ENCODE results near the gene SMYD4.
"Not testable (repeated sequence)": the region's sequence is repeated elsewhere in the genome, so short reads cannot be mapped to it uniquely, and the experiment has no call there.

The SMYD4 gene

DNA sequence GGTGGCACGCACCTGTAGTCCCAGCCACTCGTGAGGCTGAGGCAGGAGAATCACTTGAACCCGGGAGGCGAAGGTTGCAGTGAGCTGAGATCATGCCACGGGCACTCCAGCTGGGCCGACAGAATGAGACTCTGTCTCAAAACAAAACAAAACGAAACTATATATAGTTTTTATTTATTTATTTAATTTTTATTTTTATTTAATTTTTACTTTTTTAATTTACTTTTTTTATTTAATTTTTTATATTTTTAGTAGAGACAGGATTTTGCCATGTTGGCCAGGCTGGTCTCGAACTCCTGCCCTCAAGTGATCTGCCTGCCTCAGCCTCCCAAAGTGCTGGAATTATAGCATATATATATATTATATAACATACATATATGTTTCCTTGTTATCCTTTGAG lies 26.8 kb upstream of the SMYD4 start:
- H3K36me3 ChIP-seq (replicated peaks), result peaks cover 64% of the 10 kb centered on the region
- H3K4me3 ChIP-seq; in situ Hi-C loops (cut with MboI; ENCODE audit: low sequenced_read_pairs); H3K4me1 ChIP-seq; H3K9me3 ChIP-seq; H3K27me3 ChIP-seq (ENCODE audit: low read depth); DNase-seq (ENCODE audit: low spot score in 2 of 2): not testable (repeated sequence)

DNA sequence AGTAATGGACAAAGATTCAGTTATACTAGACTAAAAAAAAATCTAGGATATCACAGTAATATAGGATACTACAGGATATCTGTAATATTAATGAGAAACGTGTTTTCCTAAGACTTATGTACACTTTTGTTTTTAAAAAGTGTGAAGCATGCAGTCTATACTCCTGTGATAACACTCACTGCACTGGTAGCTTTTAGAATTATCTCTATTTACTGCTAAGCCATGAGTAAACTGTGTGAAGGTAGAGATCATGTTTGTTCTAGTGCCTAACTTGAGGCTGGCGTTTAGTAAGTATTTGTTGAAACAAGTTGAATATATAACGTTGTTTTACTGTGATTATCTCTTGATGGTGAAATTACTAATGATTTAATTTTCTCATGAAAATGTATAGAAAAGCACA lies 24.0 kb upstream of the SMYD4 start:
- in situ Hi-C loops (cut with MboI; ENCODE audit: low sequenced_read_pairs), result no loop called here
- H3K4me1 ChIP-seq, result no peaks in the 10 kb centered on the region
- H3K4me3 ChIP-seq, result no peak overlapping the region
- H3K27me3 ChIP-seq (ENCODE audit: low read depth), result no peaks in the 10 kb centered on the region
- H3K36me3 ChIP-seq (replicated peaks), result peaks cover 52% of the 10 kb centered on the region
- DNase-seq (ENCODE audit: low spot score in 2 of 2), result no peak
- H3K9me3 ChIP-seq, result no peaks in the 10 kb centered on the region

DNA sequence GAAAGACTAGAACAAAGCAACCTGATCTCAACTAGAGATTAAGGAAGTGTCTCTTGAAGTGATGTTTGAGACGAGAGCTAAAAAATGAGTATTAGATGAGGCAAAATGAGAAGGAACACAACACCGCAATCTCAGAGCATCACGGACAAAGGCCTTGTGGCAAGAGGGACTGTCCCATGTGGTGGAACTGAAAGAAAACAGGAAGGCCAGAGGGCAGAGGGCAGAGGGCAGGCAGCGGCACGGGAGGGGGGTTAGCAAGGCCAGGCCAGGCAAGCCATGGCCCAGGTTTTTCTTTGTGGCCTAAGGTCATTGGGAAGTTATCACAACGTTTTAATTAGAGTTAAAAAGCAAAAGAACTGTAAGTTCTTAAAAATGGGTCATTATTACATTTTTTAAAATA lies 22.6 kb upstream of the SMYD4 start:
- in situ Hi-C loops (cut with MboI; ENCODE audit: low sequenced_read_pairs), result no loop called here
- Histone ChIP-seq H3K9me3 (no peaks in the 10 kb centered on the region), H3K4me3 (no peak overlapping the region), H3K36me3 (replicated peaks) (peaks cover 65% of the 10 kb centered on the region), H3K27me3 (ENCODE audit: low read depth) (no peaks in the 10 kb centered on the region), H3K4me1 (no peaks in the 10 kb centered on the region)
- DNase-seq (ENCODE audit: low spot score in 2 of 2), result no peak

DNA sequence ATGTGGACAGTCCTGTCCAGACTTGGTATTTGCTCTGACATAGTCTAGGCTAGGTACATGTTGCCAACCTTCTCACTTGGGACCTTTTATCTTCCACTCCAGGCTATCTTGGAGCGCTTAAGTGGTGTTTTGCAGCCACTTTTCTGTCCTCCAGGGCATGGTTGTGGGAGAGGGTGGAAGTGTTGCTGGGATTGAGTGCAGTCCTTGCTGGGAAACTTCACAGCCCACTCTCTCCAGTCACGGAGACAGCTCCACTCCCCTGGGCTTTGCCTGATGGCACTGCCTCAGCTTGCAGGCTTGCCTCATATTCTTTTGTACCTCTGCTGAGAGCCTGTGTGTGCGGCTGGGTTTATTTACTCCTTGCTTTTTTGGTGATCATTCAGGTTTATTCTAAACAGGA lies 17.5 kb upstream of the SMYD4 start:
- no peaks in the 10 kb centered on the region for H3K27me3 ChIP-seq (ENCODE audit: low read depth)
- no peaks in the 10 kb centered on the region for H3K9me3 ChIP-seq
- H3K36me3 ChIP-seq (replicated peaks), result peaks cover 70% of the 10 kb centered on the region
- H3K4me1 ChIP-seq, result no peaks in the 10 kb centered on the region
- in situ Hi-C loops (cut with MboI; ENCODE audit: low sequenced_read_pairs), result no loop called here
- DNase-seq (ENCODE audit: low spot score in 2 of 2), result no peak
- no peak overlapping the region for H3K4me3 ChIP-seq

DNA sequence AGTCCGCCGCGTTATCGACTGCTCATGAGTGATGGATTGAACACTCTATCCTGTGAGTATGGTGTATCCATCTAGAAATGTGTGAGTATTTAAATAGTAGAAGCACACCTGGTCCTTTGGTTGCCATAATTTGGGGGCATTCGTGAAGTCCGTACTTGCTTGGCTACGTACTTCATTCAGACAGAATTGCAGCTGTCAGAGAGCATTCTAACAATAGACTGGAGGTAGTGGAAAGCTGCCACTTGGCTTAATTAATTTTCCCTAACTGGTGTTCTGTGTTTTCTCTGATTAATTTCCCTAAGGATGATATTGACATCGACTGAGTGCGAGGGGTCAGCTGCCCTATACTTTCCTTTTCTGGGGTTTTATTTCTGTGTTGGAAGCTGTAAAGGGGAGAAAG lies 14.2 kb upstream of the SMYD4 start:
- Histone ChIP-seq H3K36me3 (replicated peaks) (peaks cover 58% of the 10 kb centered on the region), H3K9me3 (no peaks in the 10 kb centered on the region), H3K4me3 (no peak overlapping the region), H3K27me3 (ENCODE audit: low read depth) (no peaks in the 10 kb centered on the region), H3K4me1 (no peaks in the 10 kb centered on the region)
- in situ Hi-C loops (cut with MboI; ENCODE audit: low sequenced_read_pairs), result no loop called here
- no peak for DNase-seq (ENCODE audit: low spot score in 2 of 2)

DNA sequence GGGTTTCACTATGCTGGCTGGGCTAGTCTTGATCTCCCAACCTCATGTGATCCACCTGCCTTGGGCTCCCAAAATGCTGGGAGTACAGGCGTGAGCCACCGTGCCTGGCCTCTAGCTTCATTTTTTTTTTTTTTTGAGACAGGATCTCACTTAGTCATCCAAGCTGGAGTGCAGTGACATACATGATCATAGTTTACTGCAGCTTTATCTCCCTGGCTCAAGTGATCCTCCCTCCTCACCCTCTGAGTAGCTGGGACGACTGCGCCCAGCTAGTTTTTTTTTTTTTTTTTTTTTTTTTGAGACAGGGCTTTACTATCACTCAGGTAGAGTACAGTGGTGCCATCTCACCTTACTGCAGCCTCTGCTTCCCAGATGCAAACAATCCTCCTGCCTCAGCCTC lies 9.8 kb upstream of the SMYD4 start:
- in situ Hi-C loops (cut with MboI; ENCODE audit: low sequenced_read_pairs), result no loop called here
- no peaks in the 10 kb centered on the region for H3K27me3 ChIP-seq (ENCODE audit: low read depth)
- H3K36me3 ChIP-seq (replicated peaks), result peaks cover 41% of the 10 kb centered on the region
- no peaks in the 10 kb centered on the region for H3K4me1 ChIP-seq
- DNase-seq (ENCODE audit: low spot score in 2 of 2), result no peak
- H3K4me3 ChIP-seq, result no peak overlapping the region
- H3K9me3 ChIP-seq, result no peaks in the 10 kb centered on the region

DNA sequence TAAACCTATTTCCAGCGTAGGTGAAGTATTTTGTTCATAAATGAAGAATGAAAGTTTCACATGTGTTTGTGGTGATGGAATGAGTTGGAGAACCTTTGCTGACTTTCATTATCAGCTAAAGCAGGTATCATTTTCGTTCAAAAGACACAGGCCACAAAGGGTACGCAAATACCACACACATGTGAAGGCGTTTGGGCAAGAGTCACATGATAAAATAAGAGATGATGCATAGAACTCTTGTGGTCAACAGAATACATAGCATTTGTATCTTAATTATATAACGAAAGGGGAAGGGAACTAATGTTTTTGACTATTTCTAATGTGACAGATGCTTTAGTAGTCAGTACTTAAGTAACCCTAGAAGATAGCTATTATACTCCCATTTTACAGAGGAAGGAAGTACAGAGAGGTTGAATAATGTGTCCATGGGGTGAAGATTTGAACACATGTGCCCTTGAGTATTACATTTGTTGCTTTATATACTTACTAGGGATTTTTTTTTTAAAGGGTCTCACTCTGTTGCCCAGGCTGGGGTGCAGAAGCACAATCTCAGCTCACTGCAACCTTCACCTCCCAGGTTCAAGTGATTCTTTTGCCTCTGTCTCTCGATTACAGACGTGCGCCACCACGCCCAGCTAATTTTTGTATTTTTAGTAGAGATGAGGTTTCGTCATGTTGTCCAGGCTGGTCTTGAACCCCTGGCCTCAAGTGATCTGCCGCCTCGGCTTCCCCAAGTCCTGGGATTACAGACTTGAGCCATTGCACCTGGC lies 4.9 kb upstream of the SMYD4 start:
- in situ Hi-C loops (cut with MboI; ENCODE audit: low sequenced_read_pairs), result no loop called here
- DNase-seq (ENCODE audit: low spot score in 2 of 2), result no peak
- H3K4me1 ChIP-seq, result no peaks in the 10 kb centered on the region
- peaks cover 31% of the 10 kb centered on the region for H3K36me3 ChIP-seq (replicated peaks)
- no peaks in the 10 kb centered on the region for H3K9me3 ChIP-seq
- no peaks in the 10 kb centered on the region for H3K27me3 ChIP-seq (ENCODE audit: low read depth)
- H3K4me3 ChIP-seq, result no peak overlapping the region

DNA sequence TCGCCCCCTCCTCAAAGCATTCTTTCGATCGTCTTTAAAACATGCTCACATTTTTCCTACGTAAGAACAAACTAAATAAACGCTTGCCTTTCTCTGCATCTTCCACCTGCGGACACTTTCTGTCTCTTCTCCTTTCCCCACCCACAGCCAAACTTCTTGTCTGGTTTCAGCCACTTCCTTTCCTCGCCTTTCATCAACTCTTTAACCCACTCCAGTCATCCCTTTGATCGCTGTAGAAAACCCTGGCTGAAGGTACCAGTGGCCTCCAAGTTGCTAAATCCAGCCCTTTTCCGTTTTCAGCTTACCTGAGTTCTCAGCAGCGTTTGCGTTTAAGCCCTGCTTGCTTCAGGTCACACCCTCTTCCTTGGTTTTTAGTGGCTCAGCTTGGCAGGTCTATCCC lies 586 bp upstream of the SMYD4 start:
- DNase-seq (ENCODE audit: low spot score in 2 of 2), result peak; percentile 34 to 36
- in situ Hi-C loops (cut with MboI; ENCODE audit: low sequenced_read_pairs), result no loop called here
- Histone ChIP-seq H3K9me3 (no peaks in the 10 kb centered on the region), H3K4me1 (peaks cover 6% of the 10 kb centered on the region), H3K36me3 (replicated peaks) (peaks cover 29% of the 10 kb centered on the region), H3K4me3 (peak overlapping the region; percentile 85), H3K27me3 (ENCODE audit: low read depth) (no peaks in the 10 kb centered on the region)

DNA sequence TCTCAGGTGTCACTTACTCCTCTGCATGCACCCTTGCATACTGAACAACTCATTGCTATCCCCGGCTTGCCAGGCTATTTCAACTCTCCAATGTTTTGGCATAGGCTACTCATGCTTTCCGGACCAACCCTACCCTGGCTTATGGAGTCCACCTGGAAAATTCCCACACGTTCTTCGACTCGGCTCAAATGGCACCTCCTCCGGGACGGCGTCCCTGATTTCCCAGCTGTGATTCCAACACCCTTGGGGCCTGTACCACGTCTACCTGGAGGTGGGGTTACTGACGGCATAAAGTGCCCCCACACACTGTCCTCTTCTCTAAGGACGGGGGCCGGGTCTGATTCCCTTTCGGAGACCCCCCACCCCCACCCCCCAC lies 498 bp downstream of the SMYD4 start:
- peak in 1 of 2 experiments; percentile 12 for DNase-seq (ENCODE audit: low spot score in 2 of 2)
- H3K4me1 ChIP-seq, result peaks cover 6% of the 10 kb centered on the region

DNA sequence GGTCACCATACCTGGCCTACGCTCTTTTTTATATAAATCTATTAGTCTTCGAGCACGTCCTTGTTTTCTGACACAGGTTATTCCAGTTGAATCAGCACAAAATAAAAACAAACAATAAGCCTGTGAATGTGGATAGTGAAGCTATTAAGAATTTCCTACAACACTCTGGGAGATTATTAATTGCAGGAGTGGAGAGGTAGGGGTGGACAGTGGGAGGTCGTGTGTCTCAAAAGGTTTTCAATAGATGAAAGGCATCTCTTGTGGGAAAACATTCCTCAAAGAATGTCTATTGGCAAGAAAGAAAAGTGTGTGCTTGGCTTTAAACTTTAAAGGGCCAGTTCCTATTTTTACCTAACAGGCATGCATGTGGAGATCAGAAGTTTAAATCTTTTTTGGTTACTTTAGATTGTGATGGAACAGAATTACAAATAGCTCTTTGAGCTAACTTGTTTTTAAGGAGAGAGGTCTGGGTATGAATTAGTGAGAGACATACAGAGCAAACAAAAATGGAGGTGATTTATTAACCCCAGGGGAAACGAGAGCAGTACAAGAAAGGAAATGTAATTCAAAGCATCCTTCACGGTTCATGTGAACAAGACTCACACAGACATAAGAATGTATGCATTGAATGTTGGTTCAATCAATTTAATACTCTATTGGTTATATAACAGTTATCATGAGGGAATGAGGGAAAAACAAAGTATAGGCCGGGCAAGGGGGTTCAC lies 9.0 kb downstream of the SMYD4 start:
- H3K27me3 ChIP-seq (ENCODE audit: low read depth), result no peaks in the 10 kb centered on the region
- no peaks in the 10 kb centered on the region for H3K9me3 ChIP-seq
- H3K4me3 ChIP-seq, result no peak overlapping the region
- H3K36me3 ChIP-seq (replicated peaks), result peaks cover 25% of the 10 kb centered on the region
- no peaks in the 10 kb centered on the region for H3K4me1 ChIP-seq
- in situ Hi-C loops (cut with MboI; ENCODE audit: low sequenced_read_pairs), result no loop called here
- DNase-seq (ENCODE audit: low spot score in 2 of 2), result no peak

More for the DNA sequence above, 498 bp downstream of the SMYD4 start:
- in situ Hi-C loops (cut with MboI; ENCODE audit: low sequenced_read_pairs), result no loop called here
- Histone ChIP-seq H3K4me3 (peak overlapping the region; percentile 85), H3K9me3 (no peaks in the 10 kb centered on the region), H3K36me3 (replicated peaks) (peaks cover 34% of the 10 kb centered on the region), H3K27me3 (ENCODE audit: low read depth) (no peaks in the 10 kb centered on the region)

DNA sequence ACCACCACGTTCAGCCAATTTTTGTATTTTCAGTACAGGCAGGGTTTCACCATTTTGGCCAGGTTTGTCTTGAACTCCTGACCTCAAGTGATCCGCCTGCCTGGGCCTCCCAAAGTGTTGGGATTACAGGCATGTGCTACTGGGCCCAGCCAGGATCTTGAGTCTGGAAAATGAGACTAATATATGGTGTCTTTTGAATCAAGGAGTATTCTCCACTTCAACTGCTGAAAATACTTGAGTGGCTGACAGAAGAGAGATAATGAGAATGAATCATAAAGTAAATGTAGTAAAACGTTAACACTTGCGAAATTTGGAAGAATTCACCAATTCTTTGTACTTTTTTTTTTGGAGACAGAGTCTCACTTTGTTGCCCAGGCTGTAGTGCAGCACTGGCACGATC lies 16.6 kb downstream of the SMYD4 start:
- Histone ChIP-seq H3K4me1 (peaks cover 2% of the 10 kb centered on the region; the same call in 1 of the 2 replicates), H3K36me3 (replicated peaks) (peaks cover 26% of the 10 kb centered on the region), H3K4me3 (no peak overlapping the region), H3K27me3 (ENCODE audit: low read depth) (no peaks in the 10 kb centered on the region), H3K9me3 (no peaks in the 10 kb centered on the region)
- DNase-seq (ENCODE audit: low spot score in 2 of 2), result no peak
- in situ Hi-C loops (cut with MboI; ENCODE audit: low sequenced_read_pairs), result no loop called here

DNA sequence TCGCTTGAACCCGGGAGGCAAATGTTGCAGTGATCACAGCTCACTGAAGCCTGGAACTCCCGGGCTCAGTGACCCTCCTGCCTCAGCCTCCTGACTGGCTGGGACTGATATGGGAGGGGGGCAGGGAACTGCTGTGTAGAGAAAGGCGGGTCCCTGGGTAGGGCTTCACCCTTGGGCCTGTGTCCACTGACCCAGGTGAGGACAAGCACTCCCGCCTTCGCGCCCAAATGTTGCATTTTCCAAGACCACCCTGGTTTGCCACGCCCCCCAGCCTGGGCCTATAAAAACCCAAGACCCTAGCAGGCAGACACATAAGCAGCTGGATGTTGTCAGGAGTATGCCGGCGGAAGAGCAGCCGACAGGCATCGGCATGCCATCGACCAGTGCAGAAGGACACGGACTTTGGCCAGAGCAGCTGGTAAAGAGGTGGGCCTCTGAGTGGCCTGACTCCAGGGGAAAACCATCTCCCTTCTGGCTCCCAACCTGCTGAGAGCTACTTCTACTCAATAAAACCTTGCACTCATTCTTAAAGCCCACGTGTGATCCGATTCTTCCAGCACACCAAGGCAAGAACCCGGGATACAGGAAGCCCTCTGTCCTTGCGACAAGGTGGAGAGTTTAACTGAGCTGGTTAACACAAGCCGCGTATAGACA lies 19.1 kb downstream of the SMYD4 start:
- H3K9me3 ChIP-seq, result no peaks in the 10 kb centered on the region
- peaks cover 26% of the 10 kb centered on the region for H3K36me3 ChIP-seq (replicated peaks)
- no peaks in the 10 kb centered on the region for H3K27me3 ChIP-seq (ENCODE audit: low read depth)
- no peak overlapping the region for H3K4me3 ChIP-seq
- DNase-seq (ENCODE audit: low spot score in 2 of 2), result no peak
- H3K4me1 ChIP-seq, result peaks cover 2% of the 10 kb centered on the region; the same call in 1 of the 2 replicates
- in situ Hi-C loops (cut with MboI; ENCODE audit: low sequenced_read_pairs), result no loop called here

DNA sequence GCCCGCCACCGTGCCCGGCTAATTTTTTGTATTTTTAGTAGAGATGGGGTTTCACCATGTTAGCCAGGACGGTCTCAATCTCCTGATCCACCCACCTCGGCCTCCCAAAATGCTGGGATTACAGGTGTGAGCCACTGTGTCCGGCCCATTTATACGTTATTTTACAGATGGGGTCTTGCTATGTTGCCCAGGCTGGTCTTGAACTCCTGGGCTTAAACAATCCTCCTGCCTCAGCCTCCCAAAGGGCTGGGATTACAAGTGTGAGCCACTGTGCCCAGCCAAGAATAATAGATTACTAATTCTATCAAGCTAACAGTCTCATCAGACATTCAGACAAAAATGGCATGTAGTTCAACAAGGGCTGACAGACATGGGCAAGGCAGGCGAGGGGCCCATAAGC lies 19.9 kb downstream of the SMYD4 start:
- H3K36me3 ChIP-seq (replicated peaks), result peaks cover 26% of the 10 kb centered on the region
- H3K4me3 ChIP-seq; in situ Hi-C loops (cut with MboI; ENCODE audit: low sequenced_read_pairs); H3K27me3 ChIP-seq (ENCODE audit: low read depth); H3K9me3 ChIP-seq; DNase-seq (ENCODE audit: low spot score in 2 of 2); H3K4me1 ChIP-seq: not testable (repeated sequence)

DNA sequence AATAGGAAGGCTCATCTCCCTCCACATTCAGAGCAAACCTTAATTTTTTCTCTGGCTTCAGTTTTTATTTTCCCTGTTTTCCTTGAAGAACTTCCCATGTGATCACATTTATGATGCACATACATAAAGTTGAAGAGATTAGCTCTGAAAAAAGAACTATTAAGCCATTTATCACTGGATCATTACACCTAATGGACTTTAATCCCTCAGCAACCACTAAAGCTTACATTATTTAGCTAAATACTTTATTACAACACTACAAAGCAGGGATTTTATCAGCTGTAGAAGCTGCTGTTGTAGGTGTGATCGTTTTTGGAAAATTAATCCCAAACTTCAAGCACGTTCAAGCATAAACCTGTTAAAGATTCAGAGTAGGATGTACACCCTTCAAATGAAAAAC lies 21.1 kb downstream of the SMYD4 start:
- no peak for DNase-seq (ENCODE audit: low spot score in 2 of 2)
- Histone ChIP-seq H3K9me3 (no peaks in the 10 kb centered on the region), H3K4me3 (no peak overlapping the region), H3K36me3 (replicated peaks) (peaks cover 34% of the 10 kb centered on the region), H3K4me1 (peaks cover 2% of the 10 kb centered on the region; the same call in 1 of the 2 replicates), H3K27me3 (ENCODE audit: low read depth) (no peaks in the 10 kb centered on the region)
- in situ Hi-C loops (cut with MboI; ENCODE audit: low sequenced_read_pairs), result no loop called here
